ENCODE measurements around the gene XG.
"Not testable (repeated sequence)": the region's sequence is repeated elsewhere in the genome, so short reads cannot be mapped to it uniquely, and the experiment has no call there.

XG gene

DNA sequence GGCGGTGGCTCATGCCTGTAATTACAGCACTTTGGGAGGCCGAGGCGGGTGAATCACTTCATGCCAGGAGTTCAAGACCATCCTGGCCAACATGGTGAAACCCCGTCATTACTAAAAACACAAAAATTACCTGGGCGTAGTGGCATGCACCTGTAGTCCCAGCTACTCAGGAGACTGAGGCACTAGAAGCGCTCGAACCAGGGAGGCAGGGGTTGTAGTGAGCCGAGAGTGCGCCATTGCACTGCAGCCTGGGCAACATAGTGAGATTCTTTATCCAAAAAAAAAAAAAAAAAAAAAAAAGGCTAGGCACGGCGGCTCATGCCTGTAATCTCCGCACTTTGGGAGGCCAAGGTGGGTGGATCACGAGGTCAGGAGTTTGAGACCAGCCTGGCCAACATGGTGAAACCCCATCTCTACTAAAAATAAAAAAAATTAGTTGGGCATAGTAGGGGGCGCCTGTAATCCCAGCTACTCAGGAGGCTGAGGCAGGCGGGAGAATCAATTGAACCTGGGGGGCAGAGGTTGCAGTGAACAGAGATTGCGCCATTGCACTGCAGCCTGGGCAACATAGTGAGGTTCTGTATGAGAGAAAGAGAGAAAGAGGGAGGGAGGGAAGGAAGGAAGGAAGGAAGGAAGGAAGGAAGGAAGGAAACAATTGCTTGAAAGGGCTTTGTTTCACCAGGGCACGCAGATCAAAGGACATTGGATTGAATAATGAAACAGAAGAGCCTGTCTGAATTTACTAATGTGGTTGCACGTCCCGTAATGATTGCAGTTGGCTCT lies 13.1 kb downstream of the XG start:
- no CpG with 5 or more reads among the region's 19 CpGs for WGBS (ENCODE audit: extremely low coverage, insufficient coverage, low lambda C conversion rate)
- not testable (repeated sequence) for H3K4me2 ChIP-seq (ENCODE audit: low read length); H3K27ac ChIP-seq (ENCODE audit: low read depth, low read length); H3K9ac ChIP-seq (ENCODE audit: low read length); H2BK120ac ChIP-seq (ENCODE audit: low read depth, low read length); H3K79me2 ChIP-seq (ENCODE audit: control insufficient read depth, insufficient read depth, low read length); H4K5ac ChIP-seq (ENCODE audit: low read length); H3K56ac ChIP-seq (ENCODE audit: low read length); DNase-seq; H3K4me1 ChIP-seq (ENCODE audit: control insufficient read depth, low read depth, low read length); H3K4me3 ChIP-seq (ENCODE audit: low read length); H2AK5ac ChIP-seq (ENCODE audit: low read length); H3K27me3 ChIP-seq (ENCODE audit: insufficient read depth, low read length, poor library complexity); H3K18ac ChIP-seq (ENCODE audit: low read length); H3K36me3 ChIP-seq (ENCODE audit: control insufficient read depth, insufficient read depth, low read length); H3K4ac ChIP-seq (ENCODE audit: low read depth, low read length); H3K23ac ChIP-seq (ENCODE audit: low read length); H2BK15ac ChIP-seq (replicated peaks; ENCODE audit: low read depth); H3K79me1 ChIP-seq (ENCODE audit: low read length); H2BK5ac ChIP-seq (ENCODE audit: low read length); H4K8ac ChIP-seq (ENCODE audit: low read depth, low read length)

DNA sequence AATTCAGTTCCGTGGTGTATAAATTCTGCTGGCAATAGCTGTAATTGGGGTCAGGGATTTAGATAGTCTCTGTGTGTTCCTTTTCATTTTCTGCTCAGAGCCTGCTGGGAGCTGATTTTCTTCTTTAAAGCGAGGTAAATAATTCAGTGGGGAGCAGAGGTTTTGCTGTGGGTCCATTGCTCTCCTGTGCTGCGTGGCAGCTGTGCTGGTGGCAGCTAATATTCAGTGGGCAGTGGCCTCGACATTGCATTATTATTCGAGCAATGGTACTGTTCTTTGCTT lies 13.7 kb downstream of the XG start:
- Histone ChIP-seq H3K18ac (ENCODE audit: low read length) (no peak overlapping the region), H2BK5ac (ENCODE audit: low read length) (no peak overlapping the region)
- no CpG with 5 or more reads among the region's 5 CpGs for WGBS (ENCODE audit: extremely low coverage, insufficient coverage, low lambda C conversion rate)

DNA sequence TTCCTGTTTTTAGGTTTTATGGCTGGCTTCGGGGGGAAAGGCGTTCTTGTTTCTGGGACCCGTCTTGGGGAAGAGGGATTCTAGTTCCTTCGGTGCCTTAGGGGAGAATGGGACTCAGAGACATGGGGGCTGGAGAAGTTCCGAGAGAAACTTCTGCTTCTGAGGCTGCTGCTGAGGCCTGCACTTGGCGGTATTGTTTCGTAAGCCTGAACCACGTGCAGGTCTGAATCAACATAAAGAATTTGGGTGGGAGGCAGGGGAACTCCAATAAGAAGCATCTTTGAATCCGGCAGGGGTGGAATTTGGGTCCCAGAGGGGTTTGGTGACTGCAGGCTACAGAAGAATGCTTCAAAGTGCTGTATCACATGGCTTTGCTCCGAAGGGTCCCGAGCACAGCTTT lies 15.1 kb downstream of the XG start:
- no peak for DNase-seq
- no CpG with 5 or more reads among the region's 11 CpGs for WGBS (ENCODE audit: extremely low coverage, insufficient coverage, low lambda C conversion rate)

More for the DNA sequence above, 13.7 kb downstream of the XG start:
- H3K4me3 ChIP-seq (ENCODE audit: low read length) = no peak overlapping the region
- H3K23ac ChIP-seq (ENCODE audit: low read length) = no peak overlapping the region
- no peak overlapping the region for H2AK5ac ChIP-seq (ENCODE audit: low read length)
- H3K4me2 ChIP-seq (ENCODE audit: low read length) = no peak overlapping the region
- H3K4ac ChIP-seq (ENCODE audit: low read depth, low read length) = no peak overlapping the region
- H3K27me3 ChIP-seq (ENCODE audit: insufficient read depth, low read length, poor library complexity) = no peaks in the 10 kb centered on the region
- no peaks in the 10 kb centered on the region for H3K79me1 ChIP-seq (ENCODE audit: low read length)
- H3K36me3 ChIP-seq (ENCODE audit: control insufficient read depth, insufficient read depth, low read length) = no peaks in the 10 kb centered on the region
- H4K8ac ChIP-seq (ENCODE audit: low read depth, low read length) = no peak overlapping the region
- peaks cover 3% of the 10 kb centered on the region for H3K4me1 ChIP-seq (ENCODE audit: control insufficient read depth, low read depth, low read length)
- H3K79me2 ChIP-seq (ENCODE audit: control insufficient read depth, insufficient read depth, low read length) = no peaks in the 10 kb centered on the region
- no peak overlapping the region for H2BK15ac ChIP-seq (replicated peaks; ENCODE audit: low read depth)
- no peak overlapping the region for H3K27ac ChIP-seq (ENCODE audit: low read depth, low read length)
- DNase-seq = no peak
- H2BK120ac ChIP-seq (ENCODE audit: low read depth, low read length) = no peak overlapping the region
- no peak overlapping the region for H4K5ac ChIP-seq (ENCODE audit: low read length)
- peak overlapping the region; percentile 42 for H3K56ac ChIP-seq (ENCODE audit: low read length)
- H3K9ac ChIP-seq (ENCODE audit: low read length) = no peak overlapping the region

DNA sequence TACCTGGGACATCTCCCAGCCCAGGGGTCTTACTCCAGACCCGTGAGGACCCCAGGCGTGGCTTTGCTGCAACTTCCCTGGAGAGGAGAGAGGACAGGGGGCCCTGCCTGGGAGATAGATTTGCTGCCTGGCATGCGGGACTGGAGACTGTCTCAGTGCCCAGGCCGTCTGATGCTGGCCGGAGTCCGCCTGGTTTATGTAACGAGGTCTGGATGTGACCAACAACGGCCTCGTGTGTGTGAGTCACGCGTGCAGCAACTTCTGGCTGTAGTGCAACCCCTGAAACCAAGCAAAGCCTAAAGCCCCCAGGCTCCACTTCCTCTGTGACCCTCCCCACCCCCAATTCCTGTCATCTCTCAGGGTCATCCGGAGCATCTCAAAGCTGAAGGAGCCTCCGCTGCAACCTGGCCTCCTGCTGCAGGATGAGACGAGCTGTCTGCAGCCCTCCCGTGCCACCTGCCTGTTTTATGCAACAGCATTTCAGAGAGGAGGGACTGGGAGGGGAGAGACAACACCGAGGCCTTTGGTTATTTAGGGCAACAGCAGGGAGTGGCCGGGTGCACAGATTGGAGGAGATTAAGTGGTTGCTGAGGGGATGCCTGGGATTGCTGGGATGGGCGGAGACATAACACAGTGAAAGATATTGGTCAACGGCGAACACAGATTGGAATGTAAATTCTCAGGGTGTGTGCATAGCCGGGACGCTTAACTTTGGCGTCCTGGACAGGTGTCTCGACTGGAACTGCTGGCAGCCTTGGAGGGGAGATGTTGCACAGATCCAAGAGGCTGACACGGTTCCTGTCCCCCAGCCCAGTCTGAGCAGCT lies 16.0 kb downstream of the XG start:
- no peaks in the 10 kb centered on the region for H3K27me3 ChIP-seq (ENCODE audit: insufficient read depth, low read length, poor library complexity)
- peak overlapping the region; percentile 35 for H3K18ac ChIP-seq (ENCODE audit: low read length)
- H2BK120ac ChIP-seq (ENCODE audit: low read depth, low read length) = no peak overlapping the region
- no peak overlapping the region for H4K8ac ChIP-seq (ENCODE audit: low read depth, low read length)
- no peak overlapping the region for H3K27ac ChIP-seq (ENCODE audit: low read depth, low read length)
- H3K79me1 ChIP-seq (ENCODE audit: low read length) = no peaks in the 10 kb centered on the region
- no peaks in the 10 kb centered on the region for H3K36me3 ChIP-seq (ENCODE audit: control insufficient read depth, insufficient read depth, low read length)
- no CpG with 5 or more reads among the region's 25 CpGs for WGBS (ENCODE audit: extremely low coverage, insufficient coverage, low lambda C conversion rate)
- peak overlapping the region; percentile 70 for H3K56ac ChIP-seq (ENCODE audit: low read length)
- peaks cover 3% of the 10 kb centered on the region for H3K4me1 ChIP-seq (ENCODE audit: control insufficient read depth, low read depth, low read length)
- H3K4ac ChIP-seq (ENCODE audit: low read depth, low read length) = no peak overlapping the region
- H3K9ac ChIP-seq (ENCODE audit: low read length) = no peak overlapping the region
- H2AK5ac ChIP-seq (ENCODE audit: low read length) = peak overlapping the region; percentile 74
- no peaks in the 10 kb centered on the region for H3K79me2 ChIP-seq (ENCODE audit: control insufficient read depth, insufficient read depth, low read length)
- H2BK15ac ChIP-seq (replicated peaks; ENCODE audit: low read depth) = no peak overlapping the region
- DNase-seq = peak; percentile 87
- peak overlapping the region; percentile 70 for H2BK5ac ChIP-seq (ENCODE audit: low read length)
- H3K4me3 ChIP-seq (ENCODE audit: low read length) = no peak overlapping the region
- H3K23ac ChIP-seq (ENCODE audit: low read length) = no peak overlapping the region
- H4K5ac ChIP-seq (ENCODE audit: low read length) = no peak overlapping the region
- no peak overlapping the region for H3K4me2 ChIP-seq (ENCODE audit: low read length)

More for the DNA sequence above, 15.1 kb downstream of the XG start:
- Histone ChIP-seq H3K79me2 (ENCODE audit: control insufficient read depth, insufficient read depth, low read length) (no peaks in the 10 kb centered on the region), H3K4me2 (ENCODE audit: low read length) (no peak overlapping the region), H3K56ac (ENCODE audit: low read length) (peak overlapping the region; percentile 49), H3K4ac (ENCODE audit: low read depth, low read length) (peak overlapping the region; percentile 38), H4K8ac (ENCODE audit: low read depth, low read length) (no peak overlapping the region), H3K27ac (ENCODE audit: low read depth, low read length) (no peak overlapping the region), H3K23ac (ENCODE audit: low read length) (no peak overlapping the region), H3K36me3 (ENCODE audit: control insufficient read depth, insufficient read depth, low read length) (no peaks in the 10 kb centered on the region), H2AK5ac (ENCODE audit: low read length) (no peak overlapping the region), H3K79me1 (ENCODE audit: low read length) (no peaks in the 10 kb centered on the region), H3K18ac (ENCODE audit: low read length) (peak overlapping the region; percentile 11), H4K5ac (ENCODE audit: low read length) (no peak overlapping the region), H3K9ac (ENCODE audit: low read length) (no peak overlapping the region), H3K27me3 (ENCODE audit: insufficient read depth, low read length, poor library complexity) (no peaks in the 10 kb centered on the region), H2BK15ac (replicated peaks; ENCODE audit: low read depth) (no peak overlapping the region), H3K4me1 (ENCODE audit: control insufficient read depth, low read depth, low read length) (peaks cover 3% of the 10 kb centered on the region), H3K4me3 (ENCODE audit: low read length) (no peak overlapping the region), H2BK5ac (ENCODE audit: low read length) (no peak overlapping the region), H2BK120ac (ENCODE audit: low read depth, low read length) (no peak overlapping the region)

DNA sequence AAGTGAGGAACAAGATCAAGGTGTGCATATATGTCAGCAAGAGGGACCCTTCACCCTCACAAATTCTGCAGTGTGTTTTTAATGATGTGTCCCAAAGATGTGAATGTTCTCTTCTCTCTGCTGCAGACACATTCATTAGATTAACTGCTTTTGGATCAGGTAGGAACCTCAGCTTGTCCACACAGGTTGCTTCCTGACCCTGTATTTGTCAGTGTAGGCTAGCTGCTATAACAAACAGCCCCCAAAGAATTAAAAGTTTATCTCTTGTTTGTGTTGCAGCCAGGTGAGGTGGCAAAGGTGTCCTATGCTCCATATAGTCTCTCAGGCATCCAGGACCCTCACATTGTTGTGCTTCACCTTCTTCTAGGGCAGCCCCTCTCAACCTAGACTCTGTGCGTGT lies 17.8 kb downstream of the XG start:
- H4K5ac ChIP-seq (ENCODE audit: low read length) = no peak overlapping the region
- H2BK15ac ChIP-seq (replicated peaks; ENCODE audit: low read depth) = no peak overlapping the region
- H3K18ac ChIP-seq (ENCODE audit: low read length) = peak overlapping the region; percentile 14
- H3K9ac ChIP-seq (ENCODE audit: low read length) = no peak overlapping the region
- no peak overlapping the region for H2AK5ac ChIP-seq (ENCODE audit: low read length)
- H3K27ac ChIP-seq (ENCODE audit: low read depth, low read length) = no peak overlapping the region
- no peaks in the 10 kb centered on the region for H3K36me3 ChIP-seq (ENCODE audit: control insufficient read depth, insufficient read depth, low read length)
- no peak overlapping the region for H3K4me3 ChIP-seq (ENCODE audit: low read length)
- H3K4ac ChIP-seq (ENCODE audit: low read depth, low read length) = no peak overlapping the region
- DNase-seq = no peak
- H2BK5ac ChIP-seq (ENCODE audit: low read length) = no peak overlapping the region
- H2BK120ac ChIP-seq (ENCODE audit: low read depth, low read length) = no peak overlapping the region
- H3K4me2 ChIP-seq (ENCODE audit: low read length) = no peak overlapping the region
- whole genome bisulfite sequencing (ENCODE audit: extremely low coverage, insufficient coverage, low lambda C conversion rate) = no CpG with 5 or more reads among the region's 1 CpG
- no peaks in the 10 kb centered on the region for H3K27me3 ChIP-seq (ENCODE audit: insufficient read depth, low read length, poor library complexity)
- no peak overlapping the region for H4K8ac ChIP-seq (ENCODE audit: low read depth, low read length)
- H3K4me1 ChIP-seq (ENCODE audit: control insufficient read depth, low read depth, low read length) = peaks cover 3% of the 10 kb centered on the region
- H3K23ac ChIP-seq (ENCODE audit: low read length) = no peak overlapping the region
- H3K56ac ChIP-seq (ENCODE audit: low read length) = no peak overlapping the region
- H3K79me2 ChIP-seq (ENCODE audit: control insufficient read depth, insufficient read depth, low read length) = no peaks in the 10 kb centered on the region
- H3K79me1 ChIP-seq (ENCODE audit: low read length) = no peaks in the 10 kb centered on the region
